Thoracic aorta (tissue), 2 donors: Measurements from ENCODE around the gene TM4SF1. TPM values are rescaled to one million over a fixed set of nuclear protein-coding genes. Genes with fewer than 3 reads are reported as not detected.
A peak's percentile ranks its signal among the peaks of the same experiment; 100 is the strongest.
"Not testable (repeated sequence)": the region's sequence is repeated elsewhere in the genome, so short reads cannot be mapped to it uniquely, and the experiment has no call there.

Source experiments
- ATAC-seq: fragments of 150-250 bp; one replicate; pipeline ENCODE4 v1.8.0; 2017; ENCODE audit warnings: low read depth; ENCODE audit not compliant: insufficient number of reproducible peaks, low FRiP score
- DNase-seq: peaks from one replicate; pipeline ENCODE4 v3.0.0-alpha.2; 2020; ENCODE audit warnings: low spot score
- H3K27ac ChIP-seq, 2 donors: fragments of 200-600 bp; sonication (generic); 1 replicate in 1 of 2; 2 replicates in 1 of 2; pipeline ENCODE4 v1.5.1; 2016; ENCODE audit warnings: mild to moderate bottlenecking in 2 of 2, moderate library complexity in 2 of 2
- H3K27me3 ChIP-seq: fragments of 200-600 bp; sonication (generic); replicated peaks from 2 replicates; pipeline ENCODE4 v1.6.0; 2016; ENCODE audit warnings: mild to moderate bottlenecking; ENCODE audit not compliant: insufficient read depth
- H3K36me3 ChIP-seq: fragments of 200-600 bp; sonication (generic); one replicate; pipeline ENCODE4 v1.5.1; 2016
- H3K4me1 ChIP-seq, 2 donors: fragments of 200-600 bp; sonication (generic); 1 replicate in 1 of 2; 2 replicates in 1 of 2; pipeline versions ENCODE4 v1.5.1 to v1.6.0; 2016; ENCODE audit warnings: low read depth in 2 of 2, mild to moderate bottlenecking in 1 of 2; ENCODE audit not compliant: control insufficient read depth in 1 of 2
- H3K4me3 ChIP-seq: fragments of 200-600 bp; sonication (generic); 2 replicates; pipeline ENCODE4 v1.5.1; 2016; ENCODE audit warnings: mild to moderate bottlenecking
- H3K9me3 ChIP-seq: fragments of 200-600 bp; sonication (generic); 2 replicates; pipeline ENCODE4 v1.5.1; 2016
- CTCF ChIP-seq: fragments of 200-600 bp; sonication (generic); IDR thresholded peaks from one replicate; pipeline ENCODE4 v1.5.1; 2019; ENCODE audit warnings: antibody characterized with exemption
- total RNA-seq, 2 donors: library from RNA; depleted of rRNA; stranded (reverse); fragments of >200 nt; gene quantifications; one replicate each; pipeline versions ENCODE4 v1.1.0 to v1.2.3, GENCODE V29; 2016

The TM4SF1 gene
- total RNA-seq, 2 donors from 2014 or later = 227 to 342 TPM

DNA sequence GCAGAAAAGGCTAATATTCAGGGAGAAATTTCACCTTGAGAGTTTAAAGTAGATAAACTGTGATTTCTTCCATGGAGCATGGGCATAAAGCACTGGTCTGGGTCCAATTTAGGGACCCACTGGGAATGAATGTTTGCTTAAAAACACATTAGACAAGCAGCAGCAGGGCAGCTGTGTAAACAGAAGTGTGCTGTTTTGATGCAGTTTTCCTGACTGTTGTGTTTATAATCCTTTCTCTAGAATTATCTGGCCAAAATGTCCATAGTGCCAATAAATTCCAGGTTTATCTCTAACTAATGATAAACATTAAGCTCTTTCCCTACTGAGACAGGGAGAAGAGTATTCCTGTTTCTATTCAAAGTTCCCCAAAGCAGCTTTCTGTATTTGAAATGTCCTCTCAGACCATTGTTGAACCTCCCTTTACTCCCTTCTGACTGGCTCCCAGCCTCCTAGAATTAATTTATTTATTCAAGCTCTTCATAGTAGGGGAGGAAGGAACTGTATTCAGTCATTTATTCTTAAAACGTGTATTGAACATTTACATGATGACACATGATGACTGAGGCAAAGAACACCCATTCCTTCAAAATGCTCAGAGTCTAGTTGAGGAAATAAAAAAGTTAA is 37.0 kb downstream of the TM4SF1 start:
- no peak for DNase-seq
- no peaks in the 10 kb centered on the region for H3K36me3 ChIP-seq
- TF ChIP-seq CTCF = no peak

GRCh38 chr3:149339931-149340309 is 37.5 kb downstream of the TM4SF1 start:
- peaks cover 17 to 32% of the 10 kb centered on the region in 2 donors for H3K4me1 ChIP-seq
- no peaks in the 10 kb centered on the region for H3K27me3 ChIP-seq
- no peaks in the 10 kb centered on the region for H3K36me3 ChIP-seq
- ATAC-seq (peak; percentile 99), DNase-seq (peak; percentile 87)
- H3K9me3 ChIP-seq = no peaks in the 10 kb centered on the region
- peak overlapping the region; percentile 78 to 82 for H3K27ac ChIP-seq
- no peak for TF ChIP-seq CTCF
- peak overlapping the region; percentile 0 for H3K4me3 ChIP-seq

More for the DNA sequence above, 37.0 kb downstream of the TM4SF1 start:
- Histone ChIP-seq H3K9me3 (no peaks in the 10 kb centered on the region), H3K4me3 (peak overlapping the region; percentile 0), H3K27me3 (no peaks in the 10 kb centered on the region), H3K4me1 (peaks cover 17 to 32% of the 10 kb centered on the region in 2 donors), H3K27ac (peak overlapping the region; percentile 78 to 82)
- ATAC-seq = peak; percentile 10

DNA sequence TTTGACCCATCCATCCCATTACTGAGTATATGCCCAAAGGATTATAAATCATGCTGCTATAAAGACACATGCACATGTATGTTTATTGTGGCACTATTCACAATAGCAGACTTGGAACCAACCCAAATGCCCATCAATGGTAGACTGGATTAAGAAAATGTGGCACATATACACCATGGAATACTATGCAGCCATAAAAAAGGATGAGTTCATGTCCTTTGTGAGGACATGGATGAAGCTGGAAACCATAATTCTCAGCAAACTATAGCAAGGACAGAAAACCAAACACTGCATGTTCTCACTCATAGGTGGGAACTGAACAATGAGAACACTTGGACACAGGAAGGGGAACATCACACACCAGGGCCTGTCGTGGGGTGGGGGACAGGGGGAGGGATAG is 40.0 kb downstream of the TM4SF1 start:
- H3K4me3 ChIP-seq, H3K36me3 ChIP-seq, H3K9me3 ChIP-seq, DNase-seq, ATAC-seq, H3K27me3 ChIP-seq: not testable (repeated sequence)
- H3K27ac ChIP-seq = peak overlapping the region in 1 of 2 donors; percentile 37
- peaks cover 20 to 51% of the 10 kb centered on the region in 2 donors for H3K4me1 ChIP-seq

GRCh38 chr3:149336925-149337324 is 40.5 kb downstream of the TM4SF1 start:
- Histone ChIP-seq H3K9me3 (no peaks in the 10 kb centered on the region), H3K4me3 (no peak overlapping the region), H3K36me3 (no peaks in the 10 kb centered on the region), H3K4me1 (peaks cover 23 to 55% of the 10 kb centered on the region in 2 donors), H3K27me3 (no peaks in the 10 kb centered on the region), H3K27ac (peak overlapping the region; percentile 37 to 39)
- no peak for TF ChIP-seq CTCF
- ATAC-seq (no peak), DNase-seq (no peak)

- no peak for TF ChIP-seq CTCF
- ATAC-seq (no peak), DNase-seq (no peak)
- Histone ChIP-seq H3K27me3 (no peaks in the 10 kb centered on the region), H3K36me3 (no peaks in the 10 kb centered on the region), H3K27ac (peak within 1 kb of the TSS in 1 of 2 donors; percentile 15), H3K4me3 (no peak within 1 kb of the TSS), H3K9me3 (no peaks in the 10 kb centered on the region), H3K4me1 (peaks cover 11 to 34% of the 10 kb centered on the region in 2 donors)
Measured at GRCh38 chr3:149333176-149333859, 44.1 kb downstream of the TM4SF1 start, which contains the start of gene TM4SF18. Gene TM4SF18 (minus strand): TSS chr3:149333636. CDS start chr3:149333382, 254 bp downstream.
